ENCODE data around the gene DUOX2.
"Not testable (repeated sequence)": the region's sequence is repeated elsewhere in the genome, so short reads cannot be mapped to it uniquely, and the experiment has no call there.

DNA sequence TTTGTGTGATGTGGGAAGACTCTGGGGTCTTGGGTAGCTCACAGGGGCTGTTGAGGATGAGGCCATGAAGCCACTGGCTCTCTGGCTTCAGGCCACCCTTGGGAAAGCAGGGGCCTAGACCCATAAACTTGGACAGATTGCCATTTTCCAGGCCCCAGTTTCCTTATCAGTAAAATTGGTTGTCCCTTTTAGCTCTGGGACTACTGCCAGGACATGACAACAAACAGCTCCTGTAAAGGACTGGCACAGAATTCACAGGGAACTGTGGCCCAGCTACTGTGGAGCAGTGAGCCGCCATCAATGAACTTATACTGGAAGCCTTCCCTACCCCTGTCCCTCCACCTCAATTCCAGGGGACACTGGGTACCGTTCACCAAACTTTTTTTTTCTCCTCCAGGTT lies 36.6 kb downstream of the DUOX2 start:
- TF ChIP-seq, protein P1, sequence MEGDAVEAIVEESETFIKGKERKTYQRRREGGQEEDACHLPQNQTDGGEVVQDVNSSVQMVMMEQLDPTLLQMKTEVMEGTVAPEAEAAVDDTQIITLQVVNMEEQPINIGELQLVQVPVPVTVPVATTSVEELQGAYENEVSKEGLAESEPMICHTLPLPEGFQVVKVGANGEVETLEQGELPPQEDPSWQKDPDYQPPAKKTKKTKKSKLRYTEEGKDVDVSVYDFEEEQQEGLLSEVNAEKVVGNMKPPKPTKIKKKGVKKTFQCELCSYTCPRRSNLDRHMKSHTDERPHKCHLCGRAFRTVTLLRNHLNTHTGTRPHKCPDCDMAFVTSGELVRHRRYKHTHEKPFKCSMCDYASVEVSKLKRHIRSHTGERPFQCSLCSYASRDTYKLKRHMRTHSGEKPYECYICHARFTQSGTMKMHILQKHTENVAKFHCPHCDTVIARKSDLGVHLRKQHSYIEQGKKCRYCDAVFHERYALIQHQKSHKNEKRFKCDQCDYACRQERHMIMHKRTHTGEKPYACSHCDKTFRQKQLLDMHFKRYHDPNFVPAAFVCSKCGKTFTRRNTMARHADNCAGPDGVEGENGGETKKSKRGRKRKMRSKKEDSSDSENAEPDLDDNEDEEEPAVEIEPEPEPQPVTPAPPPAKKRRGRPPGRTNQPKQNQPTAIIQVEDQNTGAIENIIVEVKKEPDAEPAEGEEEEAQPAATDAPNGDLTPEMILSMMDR (IDR thresholded peaks at IDR 0.05): not testable (repeated sequence)
- not testable (repeated sequence) for TF ChIP-seq POLR2A (IDR thresholded peaks at IDR 0.05); POLR2AphosphoS5 (IDR thresholded peaks at IDR 0.05; ENCODE audit: insufficient read depth in 1 of 2, low read depth in 1 of 2)
